ENCODE data around the gene RCL1.

DNA sequence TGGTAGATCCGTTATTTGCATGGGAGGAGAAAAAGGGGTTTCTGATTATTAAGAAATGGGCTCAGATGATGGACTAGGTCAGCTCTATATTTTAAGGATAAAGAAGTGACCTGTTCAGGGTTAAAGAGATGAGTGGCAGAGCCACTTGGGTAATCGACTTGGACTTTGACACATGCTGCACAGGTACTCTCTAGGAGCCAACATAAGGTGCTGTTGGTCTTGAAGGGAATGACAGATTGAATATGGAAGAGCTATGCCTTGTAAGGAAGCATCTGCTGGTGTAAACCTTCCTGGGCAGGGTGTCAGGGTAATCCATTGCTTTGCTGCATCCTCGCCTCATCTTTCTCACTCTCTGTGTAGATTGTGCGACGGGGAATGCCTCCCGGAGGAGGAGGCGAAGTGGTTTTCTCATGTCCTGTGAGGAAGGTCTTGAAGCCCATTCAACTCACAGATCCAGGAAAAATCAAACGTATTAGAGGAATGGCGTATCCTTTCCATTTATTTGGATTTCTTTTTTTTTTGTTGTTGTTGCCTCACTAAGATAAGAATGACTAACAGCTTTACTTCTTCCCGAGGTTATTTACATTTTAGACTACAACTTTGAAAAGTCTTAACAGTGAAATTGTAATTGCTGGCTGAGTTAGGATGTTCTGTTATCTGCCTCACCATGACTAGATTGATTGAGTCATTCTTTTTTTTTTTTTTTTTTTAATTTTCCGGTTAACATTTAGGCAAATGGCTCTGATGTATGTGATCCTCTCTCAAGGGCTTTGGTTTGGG lies 41.2 kb downstream of the RCL1 start:
- TF ChIP-seq, protein P1, sequence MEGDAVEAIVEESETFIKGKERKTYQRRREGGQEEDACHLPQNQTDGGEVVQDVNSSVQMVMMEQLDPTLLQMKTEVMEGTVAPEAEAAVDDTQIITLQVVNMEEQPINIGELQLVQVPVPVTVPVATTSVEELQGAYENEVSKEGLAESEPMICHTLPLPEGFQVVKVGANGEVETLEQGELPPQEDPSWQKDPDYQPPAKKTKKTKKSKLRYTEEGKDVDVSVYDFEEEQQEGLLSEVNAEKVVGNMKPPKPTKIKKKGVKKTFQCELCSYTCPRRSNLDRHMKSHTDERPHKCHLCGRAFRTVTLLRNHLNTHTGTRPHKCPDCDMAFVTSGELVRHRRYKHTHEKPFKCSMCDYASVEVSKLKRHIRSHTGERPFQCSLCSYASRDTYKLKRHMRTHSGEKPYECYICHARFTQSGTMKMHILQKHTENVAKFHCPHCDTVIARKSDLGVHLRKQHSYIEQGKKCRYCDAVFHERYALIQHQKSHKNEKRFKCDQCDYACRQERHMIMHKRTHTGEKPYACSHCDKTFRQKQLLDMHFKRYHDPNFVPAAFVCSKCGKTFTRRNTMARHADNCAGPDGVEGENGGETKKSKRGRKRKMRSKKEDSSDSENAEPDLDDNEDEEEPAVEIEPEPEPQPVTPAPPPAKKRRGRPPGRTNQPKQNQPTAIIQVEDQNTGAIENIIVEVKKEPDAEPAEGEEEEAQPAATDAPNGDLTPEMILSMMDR (IDR thresholded peaks at IDR 0.05) = no peak
- TF ChIP-seq POLR2A (IDR thresholded peaks at IDR 0.05) (no peak), POLR2AphosphoS5 (IDR thresholded peaks at IDR 0.05) (no peak)
